ENCODE measurements around the gene SPIB. TPM values are rescaled to one million over a fixed set of nuclear protein-coding genes. Genes with fewer than 3 reads are reported as not detected.

SPIB gene
- total RNA-seq, 1 donor from 2014 or later, result 1.7 TPM

- Mint-ChIP-seq H3K27me3 (peaks cover 26% of the 10 kb centered on the region), H3K9me3 (ENCODE audit: low read depth) (no peaks in the 10 kb centered on the region), H3K36me3 (ENCODE audit: insufficient read depth) (no peaks in the 10 kb centered on the region), H3K4me1 (ENCODE audit: low read depth) (peaks cover 9% of the 10 kb centered on the region), H3K27ac (no peak overlapping the region), H3K4me3 (ENCODE audit: low read depth) (no peak overlapping the region)
- no peak for TF ChIP-seq CTCF (IDR thresholded peaks at IDR 0.05; ENCODE audit: unreplicated experiment)
- no peak for DNase-seq (ENCODE audit: low spot score, unreplicated experiment)
These were observed 1.3 kb upstream of the SPIB start for GRCh38 chr19:50417111-50418081.

- Mint-ChIP-seq H3K36me3 (ENCODE audit: insufficient read depth) (no peaks in the 10 kb centered on the region), H3K27me3 (peaks cover 26% of the 10 kb centered on the region), H3K9me3 (ENCODE audit: low read depth) (no peaks in the 10 kb centered on the region), H3K4me3 (ENCODE audit: low read depth) (peak overlapping the region; percentile 35), H3K27ac (no peak overlapping the region), H3K4me1 (ENCODE audit: low read depth) (peaks cover 9% of the 10 kb centered on the region)
- no peak for DNase-seq (ENCODE audit: low spot score, unreplicated experiment)
- TF ChIP-seq CTCF (IDR thresholded peaks at IDR 0.05; ENCODE audit: unreplicated experiment), result no peak
These were observed 363 bp downstream of the SPIB start for GRCh38 chr19:50419022-50419579.

GRCh38 chr19:50419580-50420035 lies 870 bp downstream of the SPIB start:
- Mint-ChIP-seq H3K9me3 (ENCODE audit: low read depth) (no peaks in the 10 kb centered on the region), H3K4me3 (ENCODE audit: low read depth) (no peak overlapping the region), H3K27ac (no peak overlapping the region), H3K4me1 (ENCODE audit: low read depth) (peaks cover 9% of the 10 kb centered on the region), H3K36me3 (ENCODE audit: insufficient read depth) (no peaks in the 10 kb centered on the region), H3K27me3 (peaks cover 26% of the 10 kb centered on the region)
- no peak for DNase-seq (ENCODE audit: low spot score, unreplicated experiment)
- no peak for TF ChIP-seq CTCF (IDR thresholded peaks at IDR 0.05; ENCODE audit: unreplicated experiment)

GRCh38 chr19:50420127-50420526 lies 1.4 kb downstream of the SPIB start:
- Mint-ChIP-seq H3K36me3 (ENCODE audit: insufficient read depth) (no peaks in the 10 kb centered on the region), H3K4me3 (ENCODE audit: low read depth) (no peak overlapping the region), H3K9me3 (ENCODE audit: low read depth) (no peaks in the 10 kb centered on the region), H3K27ac (no peak overlapping the region), H3K4me1 (ENCODE audit: low read depth) (peaks cover 9% of the 10 kb centered on the region), H3K27me3 (peaks cover 26% of the 10 kb centered on the region)
- no peak for DNase-seq (ENCODE audit: low spot score, unreplicated experiment)
- no peak for TF ChIP-seq CTCF (IDR thresholded peaks at IDR 0.05; ENCODE audit: unreplicated experiment)

- Mint-ChIP-seq H3K4me3 (ENCODE audit: low read depth) (no peak overlapping the region), H3K36me3 (ENCODE audit: insufficient read depth) (no peaks in the 10 kb centered on the region), H3K27ac (no peak overlapping the region), H3K9me3 (ENCODE audit: low read depth) (no peaks in the 10 kb centered on the region), H3K4me1 (ENCODE audit: low read depth) (peaks cover 9% of the 10 kb centered on the region), H3K27me3 (peaks cover 26% of the 10 kb centered on the region)
- no peak for TF ChIP-seq CTCF (IDR thresholded peaks at IDR 0.05; ENCODE audit: unreplicated experiment)
- DNase-seq (ENCODE audit: low spot score, unreplicated experiment), result no peak
These were observed 2.1 kb downstream of the SPIB start for GRCh38 chr19:50420808-50421207.

Measured in progenitor cell of endocrine pancreas (in vitro differentiated cells).